Stromal cell of bone marrow (primary cell): Measurements from ENCODE around the gene MXI1.
"Not testable (repeated sequence)": the region's sequence is repeated elsewhere in the genome, so short reads cannot be mapped to it uniquely, and the experiment has no call there.

Experiments used
- DNase-seq: peaks from one replicate; pipeline ENCODE4 v3.0.0-alpha.2; 2012; ENCODE audit warnings: low read depth

Gene MXI1

GRCh38 chr10:110239892-110240291 lies 32.5 kb downstream of the MXI1 start:
- DNase-seq = no peak

GRCh38 chr10:110241407-110241806 lies 34.0 kb downstream of the MXI1 start:
- no peak for DNase-seq

GRCh38 chr10:110241841-110242240 lies 34.4 kb downstream of the MXI1 start:
- DNase-seq = no peak

GRCh38 chr10:110242511-110242910 lies 35.1 kb downstream of the MXI1 start:
- no peak for DNase-seq

- DNase-seq = no peak
Observed at GRCh38 chr10:110244550-110244949, 37.1 kb downstream of the MXI1 start.

GRCh38 chr10:110247833-110248232 lies 40.4 kb downstream of the MXI1 start:
- not testable (repeated sequence) for DNase-seq

GRCh38 chr10:110249489-110249888 lies 42.1 kb downstream of the MXI1 start:
- DNase-seq = not testable (repeated sequence)

GRCh38 chr10:110251392-110251791 lies 44.0 kb downstream of the MXI1 start:
- not testable (repeated sequence) for DNase-seq

GRCh38 chr10:110252151-110252550 lies 44.7 kb downstream of the MXI1 start:
- no peak for DNase-seq

- no peak for DNase-seq
Observed at GRCh38 chr10:110254467-110254866, 47.1 kb downstream of the MXI1 start.

GRCh38 chr10:110258542-110258941 lies 51.1 kb downstream of the MXI1 start:
- no peak for DNase-seq

GRCh38 chr10:110259317-110259716 lies 51.9 kb downstream of the MXI1 start:
- no peak for DNase-seq

- DNase-seq = no peak
Observed at GRCh38 chr10:110260746-110261477, 53.5 kb downstream of the MXI1 start.

GRCh38 chr10:110263164-110263563 lies 55.8 kb downstream of the MXI1 start:
- no peak for DNase-seq

- DNase-seq = no peak
Observed at GRCh38 chr10:110265573-110266193, 58.3 kb downstream of the MXI1 start.

- DNase-seq = no peak
Observed at GRCh38 chr10:110267276-110267675, 59.9 kb downstream of the MXI1 start.

- DNase-seq = no peak
Observed at GRCh38 chr10:110268442-110268841, 61.0 kb downstream of the MXI1 start.

- no peak for DNase-seq
Observed at GRCh38 chr10:110268971-110269370, 61.6 kb downstream of the MXI1 start.

GRCh38 chr10:110269374-110270318 lies 62.2 kb downstream of the MXI1 start:
- DNase-seq = peak; percentile 35

- DNase-seq = not testable (repeated sequence)
Observed at GRCh38 chr10:110272995-110273394, 65.6 kb downstream of the MXI1 start.

- peak; percentile 85 for DNase-seq
Observed at GRCh38 chr10:110273474-110273873, 66.1 kb downstream of the MXI1 start.

GRCh38 chr10:110274072-110274627 lies 66.7 kb downstream of the MXI1 start:
- DNase-seq = no peak
